Caco-2 (cell line): Measurements from ENCODE around the gene PPP2R5E. TPM values are rescaled to one million over a fixed set of nuclear protein-coding genes. Genes with fewer than 3 reads are reported as not detected.

ENCODE experiments used
- BruUV-seq: library from RNA; stranded (reverse); fragments of 400-500 nt; replicated peaks from 2 replicates; lab custom pipeline; 2021; lab: Mats Ljungman, UMichigan
- CTCF ChIA-PET: fragments of 300-600 bp; sonication (Branson Sonifier 250); formaldehyde crosslinking; loops from one replicate; lab custom pipeline; 2022; ENCODE audit warnings: antibody characterized with exemption; lab: Charles Lee
- POLR2A ChIA-PET: fragments of 300-600 bp; sonication (Branson Sonifier 250); formaldehyde crosslinking; loops from one replicate; lab custom pipeline; 2022; ENCODE audit warnings: antibody characterized with exemption; lab: Charles Lee
- DNase-seq, 2 experiments: peaks; one replicate each; pipeline versions ENCODE4 v3.0.0 to v3.0.0-alpha.2; 2020 to 2022
- H3K27me3 ChIP-seq: replicated peaks from 2 replicates; pipeline ENCODE4 v1.6.0; 2011; ENCODE audit warnings: low read length; ENCODE audit not compliant: control insufficient read depth, insufficient read depth
- H3K36me3 ChIP-seq: 2 replicates; pipeline ENCODE4 v1.5.1; 2011; ENCODE audit warnings: low read length; ENCODE audit not compliant: control insufficient read depth, insufficient read depth
- H3K4me1 ChIP-seq: fragments of 250-450 bp; sonication (Bioruptor Pico); 2 replicates; pipeline ENCODE4 v1.5.1; 2020; ENCODE audit warnings: mild to moderate bottlenecking
- H3K4me3 ChIP-seq: 2 replicates; pipeline ENCODE4 v1.5.1; 2011; ENCODE audit warnings: low read depth, mild to moderate bottlenecking, control low read depth, low read length
- H3K9me3 ChIP-seq: fragments of 250-450 bp; sonication (Bioruptor Pico); 2 replicates; pipeline ENCODE4 v1.5.1; 2020; ENCODE audit warnings: mild to moderate bottlenecking, moderate library complexity
- H3K27ac Mint-ChIP-seq: one replicate; pipeline ENCODE4 v1.8.0; 2022; ENCODE audit warnings: mixed read lengths; ENCODE audit not compliant: unreplicated experiment
- H3K27me3 Mint-ChIP-seq: one replicate; pipeline ENCODE4 v1.8.0; 2022; ENCODE audit warnings: mixed read lengths; ENCODE audit not compliant: insufficient read depth, unreplicated experiment
- H3K36me3 Mint-ChIP-seq: one replicate; pipeline ENCODE4 v1.8.0; 2022; ENCODE audit warnings: mild to moderate bottlenecking, mixed read lengths; ENCODE audit not compliant: insufficient read depth, unreplicated experiment
- H3K4me1 Mint-ChIP-seq: one replicate; pipeline ENCODE4 v1.8.0; 2022; ENCODE audit warnings: low read depth, mixed read lengths; ENCODE audit not compliant: unreplicated experiment
- H3K4me3 Mint-ChIP-seq: one replicate; pipeline ENCODE4 v1.8.0; 2022; ENCODE audit warnings: mild to moderate bottlenecking, moderate library complexity, mixed read lengths; ENCODE audit not compliant: unreplicated experiment
- H3K9me3 Mint-ChIP-seq: one replicate; pipeline ENCODE4 v1.8.0; 2022; ENCODE audit warnings: mixed read lengths; ENCODE audit not compliant: unreplicated experiment
- intact Hi-C: fragments of 100-400 bp; cut with micrococcal nuclease; formaldehyde crosslinking; loops from one replicate; pipeline ENCODE4 v1.10.0; 2022; ENCODE audit not compliant: unreplicated experiment
- total RNA-seq: library from RNA; stranded (reverse); gene quantifications from 2 replicates; pipeline ENCODE4 v1.2.3, GENCODE V29; 2022
- TF ChIP-seq, protein P1 (sequence below), 2 experiments: fragments of 200-600 bp in 1 of 2; IDR thresholded peaks; 1 replicate in 1 of 2; 2 replicates in 1 of 2; pipeline versions ENCODE4 v1.5.1 to v1.8.0; 2011 to 2022; ENCODE audit warnings: antibody characterized with exemption in 1 of 2, control low read depth in 1 of 2, inconsistent platforms in 1 of 2, low read depth in 1 of 2, low read length in 1 of 2, mild to moderate bottlenecking in 1 of 2, moderate library complexity in 1 of 2; ENCODE audit not compliant: insufficient read depth in 1 of 2, severe bottlenecking in 1 of 2, unreplicated experiment in 1 of 2

The PPP2R5E gene
- total RNA-seq, 1 experiment from 2014 or later = 58.6 TPM

DNA sequence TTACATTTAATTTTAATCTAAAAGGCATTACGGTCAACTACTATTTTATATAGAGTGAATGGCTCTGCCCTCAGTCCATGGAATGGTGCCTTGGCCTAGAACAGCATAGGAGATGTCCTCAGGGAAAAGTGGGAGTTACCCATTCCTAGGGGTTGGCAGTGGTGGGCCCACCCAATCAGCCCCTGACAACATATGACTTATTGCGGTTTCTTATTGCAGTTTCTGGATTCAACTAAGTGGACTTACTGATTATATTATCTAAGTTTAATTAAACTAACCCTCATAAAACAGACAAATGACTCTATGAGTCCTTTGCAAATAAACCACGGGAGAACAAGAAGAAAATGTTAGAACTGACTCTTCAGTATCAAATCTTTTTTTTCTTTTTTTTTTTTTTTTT lies 2.3 kb upstream of the PPP2R5E start:
- H3K4me1 ChIP-seq = peaks cover 16% of the 10 kb centered on the region
- no peaks in the 10 kb centered on the region for H3K36me3 ChIP-seq
- TF ChIP-seq, protein P1, sequence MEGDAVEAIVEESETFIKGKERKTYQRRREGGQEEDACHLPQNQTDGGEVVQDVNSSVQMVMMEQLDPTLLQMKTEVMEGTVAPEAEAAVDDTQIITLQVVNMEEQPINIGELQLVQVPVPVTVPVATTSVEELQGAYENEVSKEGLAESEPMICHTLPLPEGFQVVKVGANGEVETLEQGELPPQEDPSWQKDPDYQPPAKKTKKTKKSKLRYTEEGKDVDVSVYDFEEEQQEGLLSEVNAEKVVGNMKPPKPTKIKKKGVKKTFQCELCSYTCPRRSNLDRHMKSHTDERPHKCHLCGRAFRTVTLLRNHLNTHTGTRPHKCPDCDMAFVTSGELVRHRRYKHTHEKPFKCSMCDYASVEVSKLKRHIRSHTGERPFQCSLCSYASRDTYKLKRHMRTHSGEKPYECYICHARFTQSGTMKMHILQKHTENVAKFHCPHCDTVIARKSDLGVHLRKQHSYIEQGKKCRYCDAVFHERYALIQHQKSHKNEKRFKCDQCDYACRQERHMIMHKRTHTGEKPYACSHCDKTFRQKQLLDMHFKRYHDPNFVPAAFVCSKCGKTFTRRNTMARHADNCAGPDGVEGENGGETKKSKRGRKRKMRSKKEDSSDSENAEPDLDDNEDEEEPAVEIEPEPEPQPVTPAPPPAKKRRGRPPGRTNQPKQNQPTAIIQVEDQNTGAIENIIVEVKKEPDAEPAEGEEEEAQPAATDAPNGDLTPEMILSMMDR (IDR thresholded peaks at IDR 0.05; ENCODE audit: insufficient read depth in 1 of 2, low read depth in 1 of 2, low read length in 1 of 2, severe bottlenecking in 1 of 2, unreplicated experiment in 1 of 2) = no peak
- Mint-ChIP-seq H3K36me3 (peaks cover 14% of the 10 kb centered on the region), H3K4me3 (no peak overlapping the region), H3K9me3 (no peaks in the 10 kb centered on the region), H3K4me1 (peaks cover 25% of the 10 kb centered on the region), H3K27me3 (no peaks in the 10 kb centered on the region), H3K27ac (no peak overlapping the region)
- H3K4me3 ChIP-seq = no peak overlapping the region
- no peaks in the 10 kb centered on the region for H3K27me3 ChIP-seq
- no TSS peak for BruUV-seq
- DNase-seq = no peak
- ChIA-PET CTCF (no interaction called here), POLR2A (no interaction called here)
- intact Hi-C loops = no loop called here
- H3K9me3 ChIP-seq = no peaks in the 10 kb centered on the region

DNA sequence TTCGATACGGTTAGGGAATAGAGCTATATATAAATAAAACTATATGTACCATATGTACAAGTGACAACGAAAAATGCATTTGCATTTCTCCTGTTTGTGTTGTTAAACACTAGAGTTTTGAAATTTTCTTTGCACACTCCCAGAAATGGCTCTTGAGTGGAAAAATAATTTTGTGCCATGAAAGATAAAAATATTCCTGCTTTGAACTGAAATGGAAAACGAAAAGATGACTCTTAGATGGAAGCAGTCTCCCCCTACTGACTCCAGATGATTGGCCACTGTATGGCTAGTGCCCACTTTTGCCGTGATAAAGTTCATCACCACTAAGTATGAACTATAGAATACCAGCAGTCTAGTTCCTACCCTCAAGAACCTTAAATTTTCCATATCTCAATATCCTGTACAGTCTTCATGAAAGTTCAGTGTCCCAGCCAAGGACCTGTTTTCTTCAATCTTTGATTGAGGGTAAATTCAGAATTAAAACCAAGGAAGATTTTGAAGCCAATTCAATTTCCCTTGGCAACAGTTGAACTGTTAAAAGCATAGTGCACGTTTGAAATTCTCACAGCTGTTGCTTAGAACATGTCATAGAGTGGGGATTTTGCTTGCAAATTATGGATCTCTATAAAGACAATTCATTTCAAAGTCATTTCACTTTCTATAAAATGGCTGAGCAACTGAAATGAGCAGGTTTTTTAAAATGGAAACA lies 1.6 kb upstream of the PPP2R5E start:
- TF ChIP-seq, protein P1 (IDR thresholded peaks at IDR 0.05; ENCODE audit: insufficient read depth in 1 of 2, low read depth in 1 of 2, low read length in 1 of 2, severe bottlenecking in 1 of 2, unreplicated experiment in 1 of 2) = peak in 1 of 2 experiments; percentile 27
- H3K27me3 ChIP-seq = no peaks in the 10 kb centered on the region
- Mint-ChIP-seq H3K27ac (no peak overlapping the region), H3K9me3 (no peaks in the 10 kb centered on the region), H3K27me3 (no peaks in the 10 kb centered on the region), H3K36me3 (peaks cover 20% of the 10 kb centered on the region), H3K4me3 (peak overlapping the region; percentile 86), H3K4me1 (peaks cover 25% of the 10 kb centered on the region)
- intact Hi-C loops = loop anchor here (5.0 kb wide), 2 partner anchors 52 to 228 kb away; no protein-coding TSS in a partner anchor
- POLR2A ChIA-PET = interaction anchor here (2.0 kb wide), 1 partner anchor 97 kb away, joined by 20 read pairs; the partner anchor contains the start of gene WDR89
- no peaks in the 10 kb centered on the region for H3K36me3 ChIP-seq
- DNase-seq = no peak
- no peaks in the 10 kb centered on the region for H3K9me3 ChIP-seq
- BruUV-seq = no TSS peak
- H3K4me3 ChIP-seq = no peak overlapping the region; the same call in 1 of the 2 replicates
- H3K4me1 ChIP-seq = peaks cover 16% of the 10 kb centered on the region
- CTCF ChIA-PET = interaction anchor here (1.4 to 1.5 kb wide), 2 partner anchors 52 to 156 kb away, joined by 4 to 11 read pairs; no protein-coding TSS in a partner anchor

DNA sequence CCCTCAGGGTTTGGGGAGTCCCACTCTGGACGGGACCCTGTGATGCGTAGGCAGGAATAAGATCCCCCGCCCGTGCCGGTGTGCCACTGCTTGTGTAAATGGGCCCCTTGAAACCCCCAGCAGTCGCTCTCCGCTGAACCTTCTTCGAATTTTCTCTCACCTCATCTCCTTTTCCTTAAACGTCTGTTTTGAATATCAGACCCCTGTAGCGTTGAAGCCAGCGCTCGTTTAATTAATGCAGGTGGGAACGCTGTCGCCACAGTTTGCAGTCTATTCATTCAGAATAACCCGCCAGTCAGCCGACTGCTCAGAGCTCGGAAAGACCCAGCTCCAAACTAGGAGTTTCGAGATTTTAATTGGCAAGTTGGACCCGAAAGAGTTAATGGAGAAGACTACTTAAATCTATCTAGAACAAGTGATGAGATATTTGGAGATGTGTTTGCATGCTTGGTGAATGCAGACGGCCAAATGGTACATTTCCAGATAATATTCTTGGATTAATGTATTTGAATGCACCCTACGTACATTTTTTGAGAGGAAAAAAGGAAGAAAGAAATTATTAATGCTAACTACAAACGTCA lies 739 bp upstream of the PPP2R5E start:
- Mint-ChIP-seq H3K4me1 (peaks cover 25% of the 10 kb centered on the region), H3K9me3 (no peaks in the 10 kb centered on the region), H3K27me3 (no peaks in the 10 kb centered on the region), H3K4me3 (peak overlapping the region; percentile 86), H3K36me3 (peaks cover 29% of the 10 kb centered on the region), H3K27ac (peak overlapping the region; percentile 89)
- H3K36me3 ChIP-seq = no peaks in the 10 kb centered on the region; the same call in 1 of the 2 replicates
- no peak for DNase-seq
- peaks cover 16% of the 10 kb centered on the region for H3K4me1 ChIP-seq
- H3K4me3 ChIP-seq = peak overlapping the region; percentile 79
- no peaks in the 10 kb centered on the region for H3K27me3 ChIP-seq
- POLR2A ChIA-PET = interaction anchor here (0.6 to 2.0 kb wide), 5 partner anchors 11 to 144 kb away, joined by 3 to 20 read pairs (median 5); partner anchors contain the start of gene WDR89
- H3K9me3 ChIP-seq = no peaks in the 10 kb centered on the region
- BruUV-seq = TSS peak; percentile 93
- CTCF ChIA-PET = interaction anchor here (0.6 to 1.5 kb wide), 4 partner anchors 51 to 155 kb away, joined by 4 to 11 read pairs (median 6); no protein-coding TSS in a partner anchor
- TF ChIP-seq, protein P1 (IDR thresholded peaks at IDR 0.05; ENCODE audit: insufficient read depth in 1 of 2, low read depth in 1 of 2, low read length in 1 of 2, severe bottlenecking in 1 of 2, unreplicated experiment in 1 of 2) = no peak
- intact Hi-C loops = loop anchor here (1.0 to 5.0 kb wide), 5 partner anchors 52 to 228 kb away; no protein-coding TSS in a partner anchor
